WTC11 (cell line): ENCODE data around the gene TKTL1. TPM values are rescaled to one million over a fixed set of nuclear protein-coding genes. Genes with fewer than 3 reads are reported as not detected.
A peak's percentile ranks its signal among the peaks of the same experiment; 100 is the strongest.

Source experiments
- CBFB ChIP-seq: sonication (generic); formaldehyde crosslinking; IDR thresholded peaks from 2 replicates; pipeline ENCODE4 v1.8.1; 2022; ENCODE audit warnings: mild to moderate bottlenecking, low read depth, missing genetic modification reagents
- CREB1 ChIP-seq: sonication (generic); formaldehyde crosslinking; IDR thresholded peaks from 2 replicates; pipeline ENCODE4 v1.8.0; 2023; ENCODE audit warnings: mild to moderate bottlenecking, missing genetic modification reagents
- ESRRA ChIP-seq: sonication (generic); formaldehyde crosslinking; IDR thresholded peaks from 2 replicates; pipeline ENCODE4 v1.8.1; 2022; ENCODE audit warnings: mild to moderate bottlenecking, missing genetic modification reagents, borderline replicate concordance
- FOXK1 ChIP-seq: sonication (generic); formaldehyde crosslinking; IDR thresholded peaks from 2 replicates; pipeline ENCODE4 v1.8.0; 2022; ENCODE audit warnings: mild to moderate bottlenecking, moderate library complexity, missing genetic modification reagents
- GABPB1 ChIP-seq: sonication (generic); formaldehyde crosslinking; IDR thresholded peaks from 2 replicates; pipeline ENCODE4 v1.8.1; 2023; ENCODE audit warnings: mild to moderate bottlenecking, missing genetic modification reagents
- IRF2 ChIP-seq: sonication (generic); formaldehyde crosslinking; IDR thresholded peaks from 2 replicates; pipeline ENCODE4 v1.8.0; 2022; ENCODE audit warnings: low read depth, missing genetic modification reagents, borderline replicate concordance
- MXD4 ChIP-seq: fragments of 250-450 bp; sonication (Bioruptor Pico); IDR thresholded peaks from 2 replicates; pipeline ENCODE4 v1.8.0; 2021; ENCODE audit warnings: mild to moderate bottlenecking, moderate library complexity, borderline replicate concordance
- PRRX2 ChIP-seq: fragments of 250-450 bp; sonication (Bioruptor Pico); IDR thresholded peaks from 2 replicates; pipeline ENCODE4 v1.8.0; 2021; ENCODE audit warnings: mild to moderate bottlenecking
- RELA ChIP-seq: sonication (generic); formaldehyde crosslinking; IDR thresholded peaks from 2 replicates; pipeline ENCODE4 v1.8.1; 2022; ENCODE audit warnings: missing genetic modification reagents, mild to moderate bottlenecking, borderline replicate concordance
- SP1 ChIP-seq: sonication (generic); formaldehyde crosslinking; conservative IDR thresholded peaks from 2 replicates; pipeline ENCODE4 v1.8.1; 2022; ENCODE audit warnings: missing genetic modification reagents
- TCF7 ChIP-seq: sonication (generic); formaldehyde crosslinking; IDR thresholded peaks from 2 replicates; pipeline ENCODE4 v1.8.0; 2022; ENCODE audit warnings: mild to moderate bottlenecking, low read depth, missing genetic modification reagents, moderate library complexity
- ZNF219 ChIP-seq: sonication (generic); formaldehyde crosslinking; IDR thresholded peaks from 2 replicates; pipeline ENCODE4 v1.8.0; 2023; ENCODE audit warnings: missing genetic modification reagents, mild to moderate bottlenecking, borderline replicate concordance
- total RNA-seq: library from RNA; stranded (reverse); gene quantifications from 3 replicates; pipeline ENCODE4 v1.2.3, GENCODE V29; 2021
- TF ChIP-seq, protein P1 (sequence below): sonication (generic); formaldehyde crosslinking; IDR thresholded peaks from 2 replicates; pipeline ENCODE4 v1.8.1; 2023; ENCODE audit warnings: mild to moderate bottlenecking, missing genetic modification reagents, borderline replicate concordance
- TF ChIP-seq, protein P2 (sequence below): fragments of 250-450 bp; sonication (Bioruptor Pico); IDR thresholded peaks from 2 replicates; pipeline ENCODE4 v1.9.0; 2021; ENCODE audit warnings: mild to moderate bottlenecking
- TF ChIP-seq, protein P3 (sequence below): fragments of 250-450 bp; sonication (Bioruptor Pico); IDR thresholded peaks from 2 replicates; pipeline ENCODE4 v1.9.0; 2021; ENCODE audit warnings: mild to moderate bottlenecking
- TF ChIP-seq, protein P4 (sequence below): sonication (generic); formaldehyde crosslinking; IDR thresholded peaks from 2 replicates; pipeline ENCODE4 v1.8.1; 2023; ENCODE audit warnings: mild to moderate bottlenecking, moderate library complexity, missing genetic modification reagents
- TF ChIP-seq, protein P5 (sequence below): sonication (generic); formaldehyde crosslinking; IDR thresholded peaks from 2 replicates; pipeline ENCODE4 v1.8.0; 2023; ENCODE audit warnings: missing genetic modification reagents, mild to moderate bottlenecking, borderline replicate concordance

TKTL1 gene
- total RNA-seq, 1 experiment from 2014 or later, result 0.46 TPM

DNA sequence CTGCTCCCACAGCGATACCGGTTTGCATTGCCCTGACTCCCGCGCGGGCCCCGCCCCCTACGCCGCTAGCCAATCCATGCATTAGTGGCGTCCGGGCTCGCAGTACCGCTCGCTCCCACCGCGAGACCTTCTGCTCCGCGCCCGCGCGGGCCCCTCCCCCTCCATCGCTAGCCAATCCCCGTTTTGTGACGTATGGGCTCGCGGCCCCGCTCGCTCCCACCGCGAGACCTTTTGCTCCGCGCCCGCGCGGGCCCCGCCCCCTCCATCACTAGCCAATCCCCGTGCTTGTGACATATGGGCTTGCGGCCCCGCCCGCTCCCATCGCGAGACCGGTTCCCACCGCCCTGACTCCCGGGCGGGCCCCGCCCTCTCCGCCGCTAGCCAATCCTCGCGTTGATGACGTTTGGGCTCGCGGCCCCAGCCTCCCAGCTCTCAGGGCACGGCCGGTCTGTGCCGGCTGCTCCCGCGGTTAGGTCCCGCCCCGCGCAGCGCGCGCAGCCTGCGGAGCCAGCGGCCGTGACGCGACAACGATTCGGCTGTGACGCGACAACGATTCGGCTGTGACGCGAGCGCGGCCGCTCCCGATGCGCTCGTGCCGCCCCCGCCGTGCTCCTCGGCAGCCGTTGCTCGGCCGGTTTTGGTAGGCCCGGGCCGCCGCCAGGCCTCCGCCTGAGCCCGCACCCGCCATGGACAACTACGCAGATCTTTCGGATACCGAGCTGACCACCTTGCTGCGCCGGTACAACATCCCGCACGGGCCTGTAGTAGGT lies 83.4 kb downstream of the TKTL1 start, which contains the start of gene EMD (continued):
- TF ChIP-seq, protein P1, sequence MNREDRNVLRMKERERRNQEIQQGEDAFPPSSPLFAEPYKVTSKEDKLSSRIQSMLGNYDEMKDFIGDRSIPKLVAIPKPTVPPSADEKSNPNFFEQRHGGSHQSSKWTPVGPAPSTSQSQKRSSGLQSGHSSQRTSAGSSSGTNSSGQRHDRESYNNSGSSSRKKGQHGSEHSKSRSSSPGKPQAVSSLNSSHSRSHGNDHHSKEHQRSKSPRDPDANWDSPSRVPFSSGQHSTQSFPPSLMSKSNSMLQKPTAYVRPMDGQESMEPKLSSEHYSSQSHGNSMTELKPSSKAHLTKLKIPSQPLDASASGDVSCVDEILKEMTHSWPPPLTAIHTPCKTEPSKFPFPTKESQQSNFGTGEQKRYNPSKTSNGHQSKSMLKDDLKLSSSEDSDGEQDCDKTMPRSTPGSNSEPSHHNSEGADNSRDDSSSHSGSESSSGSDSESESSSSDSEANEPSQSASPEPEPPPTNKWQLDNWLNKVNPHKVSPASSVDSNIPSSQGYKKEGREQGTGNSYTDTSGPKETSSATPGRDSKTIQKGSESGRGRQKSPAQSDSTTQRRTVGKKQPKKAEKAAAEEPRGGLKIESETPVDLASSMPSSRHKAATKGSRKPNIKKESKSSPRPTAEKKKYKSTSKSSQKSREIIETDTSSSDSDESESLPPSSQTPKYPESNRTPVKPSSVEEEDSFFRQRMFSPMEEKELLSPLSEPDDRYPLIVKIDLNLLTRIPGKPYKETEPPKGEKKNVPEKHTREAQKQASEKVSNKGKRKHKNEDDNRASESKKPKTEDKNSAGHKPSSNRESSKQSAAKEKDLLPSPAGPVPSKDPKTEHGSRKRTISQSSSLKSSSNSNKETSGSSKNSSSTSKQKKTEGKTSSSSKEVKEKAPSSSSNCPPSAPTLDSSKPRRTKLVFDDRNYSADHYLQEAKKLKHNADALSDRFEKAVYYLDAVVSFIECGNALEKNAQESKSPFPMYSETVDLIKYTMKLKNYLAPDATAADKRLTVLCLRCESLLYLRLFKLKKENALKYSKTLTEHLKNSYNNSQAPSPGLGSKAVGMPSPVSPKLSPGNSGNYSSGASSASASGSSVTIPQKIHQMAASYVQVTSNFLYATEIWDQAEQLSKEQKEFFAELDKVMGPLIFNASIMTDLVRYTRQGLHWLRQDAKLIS (CRISPR knock-in tag), result no peak
- TF ChIP-seq ESRRA (no peak), ZNF219 (CRISPR knock-in tag) (no peak), IRF2 (CRISPR knock-in tag) (no peak), FOXK1 (CRISPR knock-in tag) (peak; percentile 62), CREB1 (CRISPR knock-in tag) (no peak), TCF7 (CRISPR knock-in tag) (no peak), SP1 (peak; percentile 91), GABPB1 (CRISPR knock-in tag) (no peak), CBFB (CRISPR knock-in tag) (no peak), MXD4 (CRISPR knock-in tag) (no peak), PRRX2 (CRISPR knock-in tag) (no peak), RELA (CRISPR knock-in tag) (no peak)
- TF ChIP-seq, protein P2, sequence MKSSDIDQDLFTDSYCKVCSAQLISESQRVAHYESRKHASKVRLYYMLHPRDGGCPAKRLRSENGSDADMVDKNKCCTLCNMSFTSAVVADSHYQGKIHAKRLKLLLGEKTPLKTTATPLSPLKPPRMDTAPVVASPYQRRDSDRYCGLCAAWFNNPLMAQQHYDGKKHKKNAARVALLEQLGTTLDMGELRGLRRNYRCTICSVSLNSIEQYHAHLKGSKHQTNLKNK (CRISPR knock-in tag), result no peak
- TF ChIP-seq, protein P3, sequence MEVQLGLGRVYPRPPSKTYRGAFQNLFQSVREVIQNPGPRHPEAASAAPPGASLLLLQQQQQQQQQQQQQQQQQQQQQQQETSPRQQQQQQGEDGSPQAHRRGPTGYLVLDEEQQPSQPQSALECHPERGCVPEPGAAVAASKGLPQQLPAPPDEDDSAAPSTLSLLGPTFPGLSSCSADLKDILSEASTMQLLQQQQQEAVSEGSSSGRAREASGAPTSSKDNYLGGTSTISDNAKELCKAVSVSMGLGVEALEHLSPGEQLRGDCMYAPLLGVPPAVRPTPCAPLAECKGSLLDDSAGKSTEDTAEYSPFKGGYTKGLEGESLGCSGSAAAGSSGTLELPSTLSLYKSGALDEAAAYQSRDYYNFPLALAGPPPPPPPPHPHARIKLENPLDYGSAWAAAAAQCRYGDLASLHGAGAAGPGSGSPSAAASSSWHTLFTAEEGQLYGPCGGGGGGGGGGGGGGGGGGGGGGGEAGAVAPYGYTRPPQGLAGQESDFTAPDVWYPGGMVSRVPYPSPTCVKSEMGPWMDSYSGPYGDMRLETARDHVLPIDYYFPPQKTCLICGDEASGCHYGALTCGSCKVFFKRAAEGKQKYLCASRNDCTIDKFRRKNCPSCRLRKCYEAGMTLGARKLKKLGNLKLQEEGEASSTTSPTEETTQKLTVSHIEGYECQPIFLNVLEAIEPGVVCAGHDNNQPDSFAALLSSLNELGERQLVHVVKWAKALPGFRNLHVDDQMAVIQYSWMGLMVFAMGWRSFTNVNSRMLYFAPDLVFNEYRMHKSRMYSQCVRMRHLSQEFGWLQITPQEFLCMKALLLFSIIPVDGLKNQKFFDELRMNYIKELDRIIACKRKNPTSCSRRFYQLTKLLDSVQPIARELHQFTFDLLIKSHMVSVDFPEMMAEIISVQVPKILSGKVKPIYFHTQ, result no peak
- TF ChIP-seq, protein P4, sequence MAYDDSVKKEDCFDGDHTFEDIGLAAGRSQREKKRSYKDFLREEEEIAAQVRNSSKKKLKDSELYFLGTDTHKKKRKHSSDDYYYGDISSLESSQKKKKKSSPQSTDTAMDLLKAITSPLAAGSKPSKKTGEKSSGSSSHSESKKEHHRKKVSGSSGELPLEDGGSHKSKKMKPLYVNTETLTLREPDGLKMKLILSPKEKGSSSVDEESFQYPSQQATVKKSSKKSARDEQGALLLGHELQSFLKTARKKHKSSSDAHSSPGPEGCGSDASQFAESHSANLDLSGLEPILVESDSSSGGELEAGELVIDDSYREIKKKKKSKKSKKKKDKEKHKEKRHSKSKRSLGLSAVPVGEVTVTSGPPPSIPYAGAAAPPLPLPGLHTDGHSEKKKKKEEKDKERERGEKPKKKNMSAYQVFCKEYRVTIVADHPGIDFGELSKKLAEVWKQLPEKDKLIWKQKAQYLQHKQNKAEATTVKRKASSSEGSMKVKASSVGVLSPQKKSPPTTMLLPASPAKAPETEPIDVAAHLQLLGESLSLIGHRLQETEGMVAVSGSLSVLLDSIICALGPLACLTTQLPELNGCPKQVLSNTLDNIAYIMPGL (CRISPR knock-in tag), result peak; percentile 70; the same call in 1 of the 2 replicates
- TF ChIP-seq, protein P5, sequence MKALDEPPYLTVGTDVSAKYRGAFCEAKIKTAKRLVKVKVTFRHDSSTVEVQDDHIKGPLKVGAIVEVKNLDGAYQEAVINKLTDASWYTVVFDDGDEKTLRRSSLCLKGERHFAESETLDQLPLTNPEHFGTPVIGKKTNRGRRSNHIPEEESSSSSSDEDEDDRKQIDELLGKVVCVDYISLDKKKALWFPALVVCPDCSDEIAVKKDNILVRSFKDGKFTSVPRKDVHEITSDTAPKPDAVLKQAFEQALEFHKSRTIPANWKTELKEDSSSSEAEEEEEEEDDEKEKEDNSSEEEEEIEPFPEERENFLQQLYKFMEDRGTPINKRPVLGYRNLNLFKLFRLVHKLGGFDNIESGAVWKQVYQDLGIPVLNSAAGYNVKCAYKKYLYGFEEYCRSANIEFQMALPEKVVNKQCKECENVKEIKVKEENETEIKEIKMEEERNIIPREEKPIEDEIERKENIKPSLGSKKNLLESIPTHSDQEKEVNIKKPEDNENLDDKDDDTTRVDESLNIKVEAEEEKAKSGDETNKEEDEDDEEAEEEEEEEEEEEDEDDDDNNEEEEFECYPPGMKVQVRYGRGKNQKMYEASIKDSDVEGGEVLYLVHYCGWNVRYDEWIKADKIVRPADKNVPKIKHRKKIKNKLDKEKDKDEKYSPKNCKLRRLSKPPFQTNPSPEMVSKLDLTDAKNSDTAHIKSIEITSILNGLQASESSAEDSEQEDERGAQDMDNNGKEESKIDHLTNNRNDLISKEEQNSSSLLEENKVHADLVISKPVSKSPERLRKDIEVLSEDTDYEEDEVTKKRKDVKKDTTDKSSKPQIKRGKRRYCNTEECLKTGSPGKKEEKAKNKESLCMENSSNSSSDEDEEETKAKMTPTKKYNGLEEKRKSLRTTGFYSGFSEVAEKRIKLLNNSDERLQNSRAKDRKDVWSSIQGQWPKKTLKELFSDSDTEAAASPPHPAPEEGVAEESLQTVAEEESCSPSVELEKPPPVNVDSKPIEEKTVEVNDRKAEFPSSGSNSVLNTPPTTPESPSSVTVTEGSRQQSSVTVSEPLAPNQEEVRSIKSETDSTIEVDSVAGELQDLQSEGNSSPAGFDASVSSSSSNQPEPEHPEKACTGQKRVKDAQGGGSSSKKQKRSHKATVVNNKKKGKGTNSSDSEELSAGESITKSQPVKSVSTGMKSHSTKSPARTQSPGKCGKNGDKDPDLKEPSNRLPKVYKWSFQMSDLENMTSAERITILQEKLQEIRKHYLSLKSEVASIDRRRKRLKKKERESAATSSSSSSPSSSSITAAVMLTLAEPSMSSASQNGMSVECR (CRISPR knock-in tag), result 0 out of 2 replicates have a peak, but pooled peaks have one; percentile 28
